Measurements from ENCODE around the gene FAM174B.
A peak's percentile ranks its signal among the peaks of the same experiment; 100 is the strongest.

Gene FAM174B

DNA sequence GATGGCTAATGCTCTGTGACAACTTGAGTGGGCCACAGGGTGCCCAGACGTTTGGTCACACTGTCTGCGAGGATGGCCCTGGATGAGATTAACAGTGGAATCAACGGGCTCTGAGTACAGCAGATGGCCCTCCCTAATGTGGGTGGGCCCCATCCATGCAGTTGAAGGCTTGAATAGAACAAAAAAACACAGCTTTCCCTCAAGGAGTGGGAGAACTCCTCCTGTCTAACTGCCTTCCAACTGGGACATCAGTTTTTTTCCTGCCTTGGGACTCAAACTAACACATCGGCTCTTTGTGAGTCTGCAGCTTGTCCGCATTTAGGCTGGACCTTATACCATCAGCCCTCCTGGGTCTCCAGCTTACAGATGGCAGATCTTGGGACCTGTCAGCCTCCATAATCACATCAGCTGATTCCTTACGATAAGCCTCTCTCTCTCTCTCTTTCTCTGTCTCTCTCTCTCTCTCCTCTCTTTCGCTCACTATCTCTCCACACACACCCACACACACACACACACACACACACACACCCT lies 20.8 kb downstream of the FAM174B start:
- peak overlapping the region; percentile 54 for H3K27ac ChIP-seq (ENCODE audit: low read depth, low read length)
- H3K79me2 ChIP-seq (ENCODE audit: control insufficient read depth, insufficient read depth, low read length), result peaks cover 68% of the 10 kb centered on the region
- H2BK120ac ChIP-seq (ENCODE audit: low read depth, low read length), result no peak overlapping the region
- no peaks in the 10 kb centered on the region for H3K36me3 ChIP-seq (ENCODE audit: control insufficient read depth, insufficient read depth, low read length)
- no CpG with 5 or more reads among the region's 7 CpGs for WGBS (ENCODE audit: extremely low coverage, insufficient coverage, low lambda C conversion rate)
- H3K4me3 ChIP-seq (ENCODE audit: low read length), result no peak overlapping the region
- H3K4ac ChIP-seq (ENCODE audit: low read depth, low read length), result no peak overlapping the region
- H3K4me1 ChIP-seq (ENCODE audit: control insufficient read depth, low read depth, low read length), result peaks cover 22% of the 10 kb centered on the region
- H2BK15ac ChIP-seq (replicated peaks; ENCODE audit: low read depth), result no peak overlapping the region
- peak overlapping the region; percentile 23 for H3K9ac ChIP-seq (ENCODE audit: low read length)
- H2BK5ac ChIP-seq (ENCODE audit: low read length), result peak overlapping the region; percentile 77
- H3K27me3 ChIP-seq (ENCODE audit: insufficient read depth, low read length, poor library complexity), result no peaks in the 10 kb centered on the region
- H3K18ac ChIP-seq (ENCODE audit: low read length), result peak overlapping the region; percentile 54
- H2AK5ac ChIP-seq (ENCODE audit: low read length), result no peak overlapping the region
- H3K79me1 ChIP-seq (ENCODE audit: low read length), result peaks cover 22% of the 10 kb centered on the region
- H4K5ac ChIP-seq (ENCODE audit: low read length), result no peak overlapping the region
- no peak overlapping the region for H3K4me2 ChIP-seq (ENCODE audit: low read length)
- H4K8ac ChIP-seq (ENCODE audit: low read depth, low read length), result no peak overlapping the region
- peak; percentile 90 for DNase-seq
- H3K56ac ChIP-seq (ENCODE audit: low read length), result peak overlapping the region; percentile 70
- H3K23ac ChIP-seq (ENCODE audit: low read length), result no peak overlapping the region

DNA sequence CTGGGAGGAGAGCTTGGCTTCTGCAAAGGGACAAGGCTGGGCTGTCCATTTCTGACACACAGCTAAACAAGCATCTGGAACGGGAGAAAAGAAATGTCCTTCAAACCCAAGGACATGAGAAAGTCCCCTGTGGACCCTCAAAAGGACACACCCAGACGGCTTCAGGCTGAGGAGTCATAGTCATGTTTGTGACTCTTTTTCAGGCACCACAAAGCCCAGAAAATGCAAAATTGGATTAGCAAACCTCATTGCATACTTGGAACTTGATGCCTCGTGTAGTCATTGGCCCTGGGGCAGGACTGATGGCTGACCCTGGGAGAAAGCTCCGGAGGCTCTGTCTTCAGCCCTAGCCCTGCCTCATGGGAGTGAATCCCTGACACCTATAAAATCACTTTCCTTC lies 21.5 kb downstream of the FAM174B start:
- Histone ChIP-seq H3K4me1 (ENCODE audit: control insufficient read depth, low read depth, low read length) (peaks cover 20% of the 10 kb centered on the region), H3K4me2 (ENCODE audit: low read length) (no peak overlapping the region), H4K5ac (ENCODE audit: low read length) (no peak overlapping the region), H3K79me1 (ENCODE audit: low read length) (peaks cover 17% of the 10 kb centered on the region), H2BK5ac (ENCODE audit: low read length) (peak overlapping the region; percentile 31), H4K8ac (ENCODE audit: low read depth, low read length) (no peak overlapping the region), H3K18ac (ENCODE audit: low read length) (peak overlapping the region; percentile 54), H2BK120ac (ENCODE audit: low read depth, low read length) (no peak overlapping the region), H2AK5ac (ENCODE audit: low read length) (no peak overlapping the region), H3K9ac (ENCODE audit: low read length) (no peak overlapping the region), H3K4me3 (ENCODE audit: low read length) (no peak overlapping the region), H3K23ac (ENCODE audit: low read length) (no peak overlapping the region), H3K36me3 (ENCODE audit: control insufficient read depth, insufficient read depth, low read length) (peaks cover under 1% of the 10 kb centered on the region), H3K27ac (ENCODE audit: low read depth, low read length) (peak overlapping the region; percentile 54), H3K56ac (ENCODE audit: low read length) (peak overlapping the region; percentile 2), H2BK15ac (replicated peaks; ENCODE audit: low read depth) (no peak overlapping the region), H3K27me3 (ENCODE audit: insufficient read depth, low read length, poor library complexity) (no peaks in the 10 kb centered on the region), H3K79me2 (ENCODE audit: control insufficient read depth, insufficient read depth, low read length) (peaks cover 62% of the 10 kb centered on the region), H3K4ac (ENCODE audit: low read depth, low read length) (no peak overlapping the region)
- WGBS (ENCODE audit: extremely low coverage, insufficient coverage, low lambda C conversion rate), result no CpG with 5 or more reads among the region's 4 CpGs
- peak; percentile 53 for DNase-seq

DNA sequence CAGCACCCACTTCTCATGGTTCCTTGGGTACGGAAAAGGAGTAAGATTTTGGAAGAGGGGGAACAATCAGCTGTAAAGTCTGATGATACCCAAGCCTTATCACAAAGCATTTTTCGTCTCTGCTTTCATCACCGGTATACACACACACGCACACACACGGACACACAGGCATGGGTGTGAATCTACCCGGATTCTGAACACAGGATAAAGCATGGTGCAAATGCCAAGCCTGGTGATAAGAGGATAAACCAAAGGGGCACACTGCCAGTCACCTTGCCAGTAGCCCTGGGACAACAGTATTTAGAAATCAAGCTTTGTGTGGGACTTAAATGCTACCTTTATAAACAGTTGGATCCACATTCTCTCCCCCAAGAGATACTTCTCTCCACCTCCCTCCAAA lies 22.2 kb downstream of the FAM174B start:
- no peak overlapping the region for H3K4me2 ChIP-seq (ENCODE audit: low read length)
- no peak overlapping the region for H4K5ac ChIP-seq (ENCODE audit: low read length)
- H3K79me1 ChIP-seq (ENCODE audit: low read length), result peaks cover 13% of the 10 kb centered on the region
- no peak for DNase-seq
- H3K36me3 ChIP-seq (ENCODE audit: control insufficient read depth, insufficient read depth, low read length), result peaks cover 3% of the 10 kb centered on the region
- no peak overlapping the region for H3K4me3 ChIP-seq (ENCODE audit: low read length)
- H3K4me1 ChIP-seq (ENCODE audit: control insufficient read depth, low read depth, low read length), result peaks cover 14% of the 10 kb centered on the region
- no peak overlapping the region for H2BK120ac ChIP-seq (ENCODE audit: low read depth, low read length)
- H3K18ac ChIP-seq (ENCODE audit: low read length), result no peak overlapping the region
- H2AK5ac ChIP-seq (ENCODE audit: low read length), result no peak overlapping the region
- WGBS (ENCODE audit: extremely low coverage, insufficient coverage, low lambda C conversion rate), result no CpG with 5 or more reads among the region's 6 CpGs
- H2BK5ac ChIP-seq (ENCODE audit: low read length), result no peak overlapping the region
- no peak overlapping the region for H3K23ac ChIP-seq (ENCODE audit: low read length)
- H3K27ac ChIP-seq (ENCODE audit: low read depth, low read length), result no peak overlapping the region
- H3K56ac ChIP-seq (ENCODE audit: low read length), result peak overlapping the region; percentile 2
- no peak overlapping the region for H2BK15ac ChIP-seq (replicated peaks; ENCODE audit: low read depth)
- peak overlapping the region; percentile 63 for H3K4ac ChIP-seq (ENCODE audit: low read depth, low read length)
- no peak overlapping the region for H4K8ac ChIP-seq (ENCODE audit: low read depth, low read length)
- no peaks in the 10 kb centered on the region for H3K27me3 ChIP-seq (ENCODE audit: insufficient read depth, low read length, poor library complexity)
- H3K79me2 ChIP-seq (ENCODE audit: control insufficient read depth, insufficient read depth, low read length), result peaks cover 57% of the 10 kb centered on the region
- H3K9ac ChIP-seq (ENCODE audit: low read length), result no peak overlapping the region

DNA sequence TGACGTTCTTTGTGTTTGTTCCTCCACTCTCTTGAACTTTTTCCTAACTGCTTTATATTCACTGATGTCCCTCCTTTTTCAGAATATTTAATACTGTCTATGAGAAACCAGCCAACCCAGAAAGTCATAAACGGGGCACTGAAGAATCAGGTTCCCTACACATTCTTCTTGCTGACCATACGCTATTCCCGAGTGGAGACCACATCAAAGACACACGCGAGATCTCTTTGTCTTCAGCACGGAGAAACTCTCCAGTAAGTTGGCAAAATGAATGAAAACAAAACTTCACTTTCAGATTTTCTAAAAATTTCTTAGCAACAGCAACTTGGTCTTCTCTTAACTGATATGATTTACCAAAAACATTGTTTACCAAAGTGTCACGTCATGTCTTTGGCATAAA lies 22.6 kb downstream of the FAM174B start:
- Histone ChIP-seq H2BK15ac (replicated peaks; ENCODE audit: low read depth) (no peak overlapping the region), H3K27ac (ENCODE audit: low read depth, low read length) (no peak overlapping the region), H3K4ac (ENCODE audit: low read depth, low read length) (peak overlapping the region; percentile 63), H3K4me3 (ENCODE audit: low read length) (no peak overlapping the region), H3K36me3 (ENCODE audit: control insufficient read depth, insufficient read depth, low read length) (peaks cover 3% of the 10 kb centered on the region), H3K18ac (ENCODE audit: low read length) (no peak overlapping the region), H4K8ac (ENCODE audit: low read depth, low read length) (no peak overlapping the region), H3K4me2 (ENCODE audit: low read length) (no peak overlapping the region), H3K9ac (ENCODE audit: low read length) (no peak overlapping the region), H3K56ac (ENCODE audit: low read length) (no peak overlapping the region), H4K5ac (ENCODE audit: low read length) (no peak overlapping the region), H3K79me1 (ENCODE audit: low read length) (peaks cover 13% of the 10 kb centered on the region), H3K27me3 (ENCODE audit: insufficient read depth, low read length, poor library complexity) (no peaks in the 10 kb centered on the region), H3K4me1 (ENCODE audit: control insufficient read depth, low read depth, low read length) (peaks cover 14% of the 10 kb centered on the region), H3K23ac (ENCODE audit: low read length) (no peak overlapping the region), H2AK5ac (ENCODE audit: low read length) (no peak overlapping the region), H3K79me2 (ENCODE audit: control insufficient read depth, insufficient read depth, low read length) (peaks cover 54% of the 10 kb centered on the region), H2BK120ac (ENCODE audit: low read depth, low read length) (no peak overlapping the region), H2BK5ac (ENCODE audit: low read length) (no peak overlapping the region)
- WGBS (ENCODE audit: extremely low coverage, insufficient coverage, low lambda C conversion rate), result no CpG with 5 or more reads among the region's 8 CpGs
- DNase-seq, result no peak

DNA sequence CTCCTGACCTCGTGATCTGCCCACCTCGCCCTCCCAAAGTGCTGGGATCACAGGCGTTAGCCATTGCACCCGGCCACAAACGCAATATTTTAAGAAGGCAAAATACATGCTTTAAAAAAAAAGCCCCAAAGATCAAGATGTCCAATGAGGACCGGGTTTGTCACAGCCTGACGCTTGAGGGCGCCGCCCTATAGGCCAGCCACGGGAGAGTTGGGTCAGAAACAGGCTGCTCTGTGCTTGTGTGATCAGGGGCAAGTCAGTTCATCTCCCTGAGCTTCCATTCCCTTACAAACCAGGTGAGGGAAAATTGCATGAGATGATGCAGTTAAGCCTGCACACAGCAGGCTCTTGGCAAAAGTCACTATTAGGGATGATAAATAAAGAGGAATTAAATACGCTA lies 23.9 kb downstream of the FAM174B start:
- H2BK5ac ChIP-seq (ENCODE audit: low read length), result no peak overlapping the region
- no CpG with 5 or more reads among the region's 11 CpGs for WGBS (ENCODE audit: extremely low coverage, insufficient coverage, low lambda C conversion rate)
- no peak overlapping the region for H4K5ac ChIP-seq (ENCODE audit: low read length)
- peaks cover 3% of the 10 kb centered on the region for H3K36me3 ChIP-seq (ENCODE audit: control insufficient read depth, insufficient read depth, low read length)
- no peak overlapping the region for H2BK120ac ChIP-seq (ENCODE audit: low read depth, low read length)
- H3K79me1 ChIP-seq (ENCODE audit: low read length), result peaks cover 13% of the 10 kb centered on the region
- peaks cover 12% of the 10 kb centered on the region for H3K4me1 ChIP-seq (ENCODE audit: control insufficient read depth, low read depth, low read length)
- H3K18ac ChIP-seq (ENCODE audit: low read length), result no peak overlapping the region
- no peak overlapping the region for H2AK5ac ChIP-seq (ENCODE audit: low read length)
- H3K4ac ChIP-seq (ENCODE audit: low read depth, low read length), result no peak overlapping the region
- H3K56ac ChIP-seq (ENCODE audit: low read length), result no peak overlapping the region
- no peak overlapping the region for H2BK15ac ChIP-seq (replicated peaks; ENCODE audit: low read depth)
- H3K9ac ChIP-seq (ENCODE audit: low read length), result no peak overlapping the region
- no peak overlapping the region for H3K4me3 ChIP-seq (ENCODE audit: low read length)
- peaks cover 42% of the 10 kb centered on the region for H3K79me2 ChIP-seq (ENCODE audit: control insufficient read depth, insufficient read depth, low read length)
- no peaks in the 10 kb centered on the region for H3K27me3 ChIP-seq (ENCODE audit: insufficient read depth, low read length, poor library complexity)
- no peak for DNase-seq
- no peak overlapping the region for H3K4me2 ChIP-seq (ENCODE audit: low read length)
- no peak overlapping the region for H4K8ac ChIP-seq (ENCODE audit: low read depth, low read length)
- H3K23ac ChIP-seq (ENCODE audit: low read length), result no peak overlapping the region
- no peak overlapping the region for H3K27ac ChIP-seq (ENCODE audit: low read depth, low read length)

DNA sequence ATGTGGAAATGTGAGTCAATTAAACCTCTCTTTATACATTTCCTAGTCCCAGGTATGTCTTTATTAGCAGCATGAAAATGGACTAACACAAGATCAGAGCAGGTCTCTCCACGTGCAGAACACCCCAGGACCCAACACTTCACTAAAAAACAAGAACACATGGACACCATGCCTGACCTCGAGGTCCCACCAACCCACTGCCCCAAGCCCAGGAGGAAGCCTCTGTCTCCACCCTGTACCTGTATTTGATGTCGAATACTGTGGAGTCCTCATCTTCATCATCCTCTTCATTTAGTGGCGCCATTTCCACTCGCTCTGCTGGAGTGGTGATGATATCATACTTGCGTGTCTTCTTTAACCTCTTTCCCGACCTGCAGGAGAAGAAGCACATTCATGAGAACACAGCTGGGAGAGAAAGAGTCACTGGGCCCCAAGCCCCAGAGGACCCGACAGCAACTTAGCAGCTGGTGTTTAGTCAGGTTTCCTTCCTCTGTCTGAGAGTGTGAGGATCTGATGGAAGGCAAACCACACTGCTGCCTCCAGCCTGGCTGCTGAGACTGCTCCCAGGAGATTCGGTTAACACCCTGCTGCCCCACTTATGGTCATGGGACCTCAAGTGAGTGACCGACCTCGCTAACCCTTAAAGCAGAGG lies 25.5 kb downstream of the FAM174B start:
- Histone ChIP-seq H3K23ac (ENCODE audit: low read length) (no peak overlapping the region), H2BK120ac (ENCODE audit: low read depth, low read length) (no peak overlapping the region), H4K8ac (ENCODE audit: low read depth, low read length) (no peak overlapping the region), H4K5ac (ENCODE audit: low read length) (no peak overlapping the region), H3K36me3 (ENCODE audit: control insufficient read depth, insufficient read depth, low read length) (peaks cover 3% of the 10 kb centered on the region), H3K27me3 (ENCODE audit: insufficient read depth, low read length, poor library complexity) (no peaks in the 10 kb centered on the region), H2AK5ac (ENCODE audit: low read length) (no peak overlapping the region), H3K27ac (ENCODE audit: low read depth, low read length) (no peak overlapping the region), H3K18ac (ENCODE audit: low read length) (no peak overlapping the region), H3K9ac (ENCODE audit: low read length) (no peak overlapping the region), H3K56ac (ENCODE audit: low read length) (no peak overlapping the region), H3K4me1 (ENCODE audit: control insufficient read depth, low read depth, low read length) (peaks cover 10% of the 10 kb centered on the region), H2BK15ac (replicated peaks; ENCODE audit: low read depth) (no peak overlapping the region), H2BK5ac (ENCODE audit: low read length) (no peak overlapping the region), H3K79me2 (ENCODE audit: control insufficient read depth, insufficient read depth, low read length) (peaks cover 31% of the 10 kb centered on the region), H3K4ac (ENCODE audit: low read depth, low read length) (no peak overlapping the region), H3K4me2 (ENCODE audit: low read length) (no peak overlapping the region), H3K79me1 (ENCODE audit: low read length) (peaks cover 11% of the 10 kb centered on the region), H3K4me3 (ENCODE audit: low read length) (no peak overlapping the region)
- WGBS (ENCODE audit: extremely low coverage, insufficient coverage, low lambda C conversion rate), result no CpG with 5 or more reads among the region's 11 CpGs
- no peak for DNase-seq

Measured in mesendoderm (in vitro differentiated cells).